Peyer's patch (tissue), 4 donors: ENCODE data around the gene LIPC.

Experiments
- CTCF ChIP-seq, 6 experiments: fragments of 450-650 bp in 4 of 6; fragments of 200-600 bp in 2 of 6; sonication (generic) in 1 of 6; IDR thresholded peaks; one replicate each; pipeline ENCODE4 v1.5.1; 2017 to 2019; ENCODE audit warnings: antibody characterized with exemption in 6 of 6, mild to moderate bottlenecking in 3 of 6, moderate library complexity in 1 of 6
- POLR2A ChIP-seq, 2 donors: fragments of 450-650 bp; IDR thresholded peaks; one replicate each; pipeline ENCODE4 v1.5.1; 2017; ENCODE audit warnings: antibody characterized with exemption in 2 of 2, mild to moderate bottlenecking in 2 of 2, moderate library complexity in 2 of 2

- TF ChIP-seq CTCF (IDR thresholded peaks at IDR 0.05) (no peak), POLR2A (IDR thresholded peaks at IDR 0.05) (no peak)
Measured at GRCh38 chr15:58445865-58446264, 14.1 kb downstream of the LIPC start.
